Astrocyte (in vitro differentiated cells and primary cell): ENCODE results near the gene GOSR2. TPM values are rescaled to one million over a fixed set of nuclear protein-coding genes. Genes with fewer than 3 reads are reported as not detected.

Experiments
- DNase-seq: peaks from one replicate; pipeline ENCODE4 v3.0.0-alpha.2; 2010; ENCODE audit warnings: low read depth
- FAIRE-seq: peaks from 2 replicates; lab custom pipeline; 2011; peaks lifted over from hg19 to GRCh38; lab: Jason Lieb, UNC
- H2AFZ ChIP-seq: 2 replicates; pipeline ENCODE4 v1.6.0; 2012; ENCODE audit warnings: low read depth, low read length, inconsistent platforms
- H3K27ac ChIP-seq: 2 replicates; pipeline ENCODE4 v1.5.1; 2011; ENCODE audit warnings: low read depth, low read length, inconsistent platforms
- H3K27me3 ChIP-seq: 2 replicates; pipeline ENCODE4 v1.6.0; 2011; ENCODE audit warnings: low read length, inconsistent platforms; ENCODE audit not compliant: insufficient read depth
- H3K36me3 ChIP-seq: 2 replicates; pipeline ENCODE4 v1.5.1; 2011; ENCODE audit warnings: low read length, inconsistent platforms; ENCODE audit not compliant: insufficient read depth
- H3K4me1 ChIP-seq: 2 replicates; pipeline ENCODE4 v1.5.1; 2011; ENCODE audit warnings: low read length, inconsistent platforms; ENCODE audit not compliant: insufficient read depth
- H3K4me2 ChIP-seq: 2 replicates; pipeline ENCODE4 v1.6.0; 2012; ENCODE audit warnings: low read length, inconsistent platforms
- H3K4me3 ChIP-seq: 2 replicates; pipeline ENCODE4 v1.5.1; 2011; ENCODE audit warnings: low read depth, mild to moderate bottlenecking, low read length, inconsistent platforms; ENCODE audit not compliant: insufficient read depth
- H3K79me2 ChIP-seq: 2 replicates; pipeline ENCODE4 v1.6.0; 2012; ENCODE audit warnings: mild to moderate bottlenecking, low read length, inconsistent platforms; ENCODE audit not compliant: insufficient read depth
- H3K9ac ChIP-seq: 2 replicates; pipeline ENCODE4 v1.6.0; 2012; ENCODE audit warnings: mild to moderate bottlenecking, low read length, inconsistent platforms
- H3K9me3 ChIP-seq: 2 replicates; pipeline ENCODE4 v1.5.1; 2012; ENCODE audit warnings: low read depth, mild to moderate bottlenecking, low read length, inconsistent platforms; ENCODE audit not compliant: insufficient read depth
- H4K20me1 ChIP-seq: 2 replicates; pipeline ENCODE4 v1.6.0; 2012; ENCODE audit warnings: low read length, inconsistent platforms; ENCODE audit not compliant: insufficient read depth
- H3K27ac Mint-ChIP-seq: one replicate; pipeline ENCODE4 v1.8.0; 2021; ENCODE audit warnings: mild to moderate bottlenecking, mixed read lengths; ENCODE audit not compliant: unreplicated experiment
- H3K27me3 Mint-ChIP-seq: one replicate; pipeline ENCODE4 v1.8.0; 2021; ENCODE audit warnings: low read depth, mixed read lengths; ENCODE audit not compliant: unreplicated experiment
- H3K36me3 Mint-ChIP-seq: one replicate; pipeline ENCODE4 v1.8.0; 2021; ENCODE audit warnings: low read depth, mixed read lengths; ENCODE audit not compliant: unreplicated experiment
- H3K4me1 Mint-ChIP-seq: one replicate; pipeline ENCODE4 v1.8.0; 2021; ENCODE audit warnings: low read depth, mixed read lengths; ENCODE audit not compliant: unreplicated experiment
- H3K4me3 Mint-ChIP-seq: one replicate; pipeline ENCODE4 v1.8.0; 2021; ENCODE audit warnings: mild to moderate bottlenecking, moderate library complexity, mixed read lengths; ENCODE audit not compliant: unreplicated experiment
- H3K9me3 Mint-ChIP-seq: one replicate; pipeline ENCODE4 v1.8.0; 2021; ENCODE audit warnings: mild to moderate bottlenecking, mixed read lengths; ENCODE audit not compliant: unreplicated experiment
- EZH2 ChIP-seq: IDR thresholded peaks from 2 replicates; pipeline ENCODE4 v1.6.1; 2012; ENCODE audit warnings: mild to moderate bottlenecking, low read length, inconsistent platforms; ENCODE audit not compliant: insufficient read depth
- total RNA-seq: library from RNA; stranded (reverse); gene quantifications from 2 replicates; pipeline ENCODE4 v1.2.1, GENCODE V29; 2021
- TF ChIP-seq, protein P1 (sequence below): IDR thresholded peaks from 2 replicates; pipeline ENCODE4 v1.5.1; 2011; ENCODE audit warnings: low read depth, mild to moderate bottlenecking, inconsistent platforms, low read length, moderate library complexity; ENCODE audit not compliant: insufficient read depth

The GOSR2 gene
- total RNA-seq, 1 donor from 2014 or later = 67.0 TPM

DNA sequence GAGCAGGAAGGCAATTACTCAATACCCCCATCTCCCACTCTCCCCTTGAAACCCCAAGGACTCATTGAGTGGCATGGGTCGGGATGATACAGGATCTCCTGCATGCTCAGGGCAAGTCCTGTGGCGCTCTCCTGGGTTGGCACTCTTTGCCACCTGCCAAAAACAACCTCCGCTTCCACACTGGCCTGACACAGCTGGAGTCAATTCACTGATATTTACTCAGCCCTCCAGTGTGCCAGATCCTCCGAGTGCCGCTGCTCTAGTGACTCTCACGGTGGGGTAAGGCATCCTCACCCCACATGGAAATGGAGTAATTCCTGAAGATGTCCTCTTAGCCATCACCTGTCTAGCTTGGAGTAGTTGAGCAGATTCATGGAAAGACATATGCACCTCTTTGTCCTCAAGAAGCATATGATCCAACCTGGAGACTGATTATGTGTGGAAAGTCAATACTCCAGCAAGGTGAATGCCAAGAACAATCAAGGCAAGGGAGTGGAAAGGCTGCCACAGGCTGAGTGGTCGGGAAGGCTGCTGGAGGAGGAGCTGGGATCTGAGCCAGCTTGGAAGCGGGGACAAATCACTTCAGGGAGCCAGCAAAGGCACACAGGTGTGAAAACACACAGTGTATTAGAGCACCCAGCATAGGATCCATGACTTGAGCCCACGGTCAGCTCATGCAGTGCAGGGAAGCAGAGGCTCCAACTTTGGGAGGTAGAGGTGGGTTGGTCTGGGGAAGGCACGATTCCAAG, 12.6 kb upstream of the GOSR2 start:
- no peak overlapping the region for H3K9ac ChIP-seq
- TF ChIP-seq EZH2 = no peak
- TF ChIP-seq, protein P1, sequence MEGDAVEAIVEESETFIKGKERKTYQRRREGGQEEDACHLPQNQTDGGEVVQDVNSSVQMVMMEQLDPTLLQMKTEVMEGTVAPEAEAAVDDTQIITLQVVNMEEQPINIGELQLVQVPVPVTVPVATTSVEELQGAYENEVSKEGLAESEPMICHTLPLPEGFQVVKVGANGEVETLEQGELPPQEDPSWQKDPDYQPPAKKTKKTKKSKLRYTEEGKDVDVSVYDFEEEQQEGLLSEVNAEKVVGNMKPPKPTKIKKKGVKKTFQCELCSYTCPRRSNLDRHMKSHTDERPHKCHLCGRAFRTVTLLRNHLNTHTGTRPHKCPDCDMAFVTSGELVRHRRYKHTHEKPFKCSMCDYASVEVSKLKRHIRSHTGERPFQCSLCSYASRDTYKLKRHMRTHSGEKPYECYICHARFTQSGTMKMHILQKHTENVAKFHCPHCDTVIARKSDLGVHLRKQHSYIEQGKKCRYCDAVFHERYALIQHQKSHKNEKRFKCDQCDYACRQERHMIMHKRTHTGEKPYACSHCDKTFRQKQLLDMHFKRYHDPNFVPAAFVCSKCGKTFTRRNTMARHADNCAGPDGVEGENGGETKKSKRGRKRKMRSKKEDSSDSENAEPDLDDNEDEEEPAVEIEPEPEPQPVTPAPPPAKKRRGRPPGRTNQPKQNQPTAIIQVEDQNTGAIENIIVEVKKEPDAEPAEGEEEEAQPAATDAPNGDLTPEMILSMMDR = no peak
- H3K4me1 Mint-ChIP-seq = no peaks in the 10 kb centered on the region
- H4K20me1 ChIP-seq = no peaks in the 10 kb centered on the region
- no peaks in the 10 kb centered on the region for H3K9me3 ChIP-seq
- no peaks in the 10 kb centered on the region for H3K36me3 ChIP-seq
- peaks cover 31% of the 10 kb centered on the region for H3K27me3 Mint-ChIP-seq
- H3K27ac Mint-ChIP-seq = no peak overlapping the region
- H3K9me3 Mint-ChIP-seq = no peaks in the 10 kb centered on the region
- H3K4me2 ChIP-seq = no peak overlapping the region
- H3K4me3 Mint-ChIP-seq = peak overlapping the region; percentile 21
- no peaks in the 10 kb centered on the region for H3K36me3 Mint-ChIP-seq
- H3K4me1 ChIP-seq = no peaks in the 10 kb centered on the region
- H3K79me2 ChIP-seq = no peaks in the 10 kb centered on the region
- no peak for FAIRE-seq
- no peak overlapping the region for H2AFZ ChIP-seq
- H3K27me3 ChIP-seq = peaks cover 15% of the 10 kb centered on the region
- no peak for DNase-seq
- no peak overlapping the region for H3K27ac ChIP-seq
- no peak overlapping the region for H3K4me3 ChIP-seq

DNA sequence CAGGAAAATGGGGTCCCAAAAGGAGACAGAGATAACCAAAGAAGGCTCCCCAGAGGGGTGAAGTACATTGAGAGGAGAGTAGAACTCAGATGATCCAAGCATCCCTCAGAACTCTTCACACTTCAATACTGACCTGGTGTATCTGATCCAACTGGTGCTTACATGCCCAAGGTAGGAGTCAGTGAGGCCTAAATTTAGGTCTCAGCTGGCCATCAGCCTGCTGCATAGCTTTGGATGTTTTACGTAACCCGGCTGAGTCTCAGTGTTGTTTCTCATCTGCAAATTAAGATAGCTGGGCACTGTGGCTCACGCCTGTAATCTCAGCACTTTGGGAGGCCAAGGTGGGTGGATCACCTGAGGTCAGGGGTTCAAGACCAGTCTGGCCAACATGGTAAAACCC, 11.6 kb upstream of the GOSR2 start:
- Histone ChIP-seq H3K27me3 (peaks cover 15% of the 10 kb centered on the region), H2AFZ (no peak overlapping the region), H3K9ac (no peak overlapping the region), H3K27ac (no peak overlapping the region), H3K79me2 (no peaks in the 10 kb centered on the region), H4K20me1 (no peaks in the 10 kb centered on the region), H3K4me3 (no peak overlapping the region), H3K4me2 (no peak overlapping the region), H3K36me3 (no peaks in the 10 kb centered on the region), H3K4me1 (no peaks in the 10 kb centered on the region), H3K9me3 (no peaks in the 10 kb centered on the region)
- FAIRE-seq (no peak), DNase-seq (no peak)
- no peak overlapping the region for H3K4me3 Mint-ChIP-seq
- no peaks in the 10 kb centered on the region for H3K4me1 Mint-ChIP-seq
- peaks cover 31% of the 10 kb centered on the region for H3K27me3 Mint-ChIP-seq
- no peaks in the 10 kb centered on the region for H3K9me3 Mint-ChIP-seq
- TF ChIP-seq, protein P1 = no peak
- TF ChIP-seq EZH2 = no peak
- no peak overlapping the region for H3K27ac Mint-ChIP-seq
- H3K36me3 Mint-ChIP-seq = no peaks in the 10 kb centered on the region

DNA sequence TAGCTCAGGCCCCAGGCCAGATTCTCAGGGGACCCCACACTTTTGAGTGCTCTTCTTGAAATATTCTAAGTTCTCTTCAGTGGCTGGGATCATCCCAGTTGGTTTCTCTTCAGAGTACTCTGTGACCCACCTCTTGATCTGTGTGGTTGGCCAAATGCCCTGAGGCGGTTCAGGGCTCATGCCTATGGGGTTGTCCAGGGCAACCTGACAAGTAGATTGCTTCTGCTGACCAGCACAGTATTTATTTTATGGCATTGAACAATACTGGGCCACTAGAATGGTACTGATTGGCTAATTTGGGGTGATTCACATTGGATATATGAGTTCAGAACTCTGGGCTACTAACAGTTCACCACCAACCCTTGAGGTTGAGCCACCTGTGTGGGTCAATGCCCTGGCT, 7.4 kb upstream of the GOSR2 start:
- DNase-seq = no peak
- no peak overlapping the region for H3K4me3 ChIP-seq
- no peaks in the 10 kb centered on the region for H3K36me3 ChIP-seq
- no peaks in the 10 kb centered on the region for H3K9me3 Mint-ChIP-seq
- H3K27ac ChIP-seq = no peak overlapping the region
- no peak for TF ChIP-seq EZH2
- H2AFZ ChIP-seq = no peak overlapping the region
- H4K20me1 ChIP-seq = no peaks in the 10 kb centered on the region
- H3K79me2 ChIP-seq = no peaks in the 10 kb centered on the region
- no peak for FAIRE-seq
- H3K4me1 Mint-ChIP-seq = no peaks in the 10 kb centered on the region
- H3K9me3 ChIP-seq = no peaks in the 10 kb centered on the region
- H3K4me2 ChIP-seq = no peak overlapping the region
- peaks cover 3% of the 10 kb centered on the region for H3K27me3 ChIP-seq
- no peak overlapping the region for H3K27ac Mint-ChIP-seq
- H3K27me3 Mint-ChIP-seq = peaks cover 20% of the 10 kb centered on the region
- no peaks in the 10 kb centered on the region for H3K36me3 Mint-ChIP-seq
- no peak overlapping the region for H3K9ac ChIP-seq
- no peaks in the 10 kb centered on the region for H3K4me1 ChIP-seq
- H3K4me3 Mint-ChIP-seq = no peak overlapping the region
